Measurements from ENCODE around the gene GNB1L.
"Not testable (repeated sequence)": the region's sequence is repeated elsewhere in the genome, so short reads cannot be mapped to it uniquely, and the experiment has no call there.

GNB1L gene

GRCh38 chr22:19836512-19836911 is 18.2 kb downstream of the GNB1L start:
- Histone ChIP-seq H3K9me3 (ENCODE audit: insufficient read depth, low read length) (no peaks in the 10 kb centered on the region), H3K36me3 (ENCODE audit: insufficient read depth, insufficient read length, low read length) (no peaks in the 10 kb centered on the region), H3K9ac (ENCODE audit: insufficient read length, low read depth) (no peak overlapping the region), H3K27me3 (ENCODE audit: insufficient read depth, insufficient read length) (no peaks in the 10 kb centered on the region), H3K4me1 (ENCODE audit: insufficient read depth, insufficient read length) (no peaks in the 10 kb centered on the region), H3K4me3 (ENCODE audit: insufficient read length, low read depth) (no peak overlapping the region)
- no peak for TF ChIP-seq ZNF274 (IDR thresholded peaks at IDR 0.05; ENCODE audit: low read depth, low read length)
- TF ChIP-seq YY1 (IDR thresholded peaks at IDR 0.05; ENCODE audit: insufficient read depth, insufficient read length) = no peak
- no peak for TF ChIP-seq SUZ12 (IDR thresholded peaks at IDR 0.05; ENCODE audit: extremely low read depth, insufficient read depth, insufficient read length)
- DNase-seq (ENCODE audit: low read depth, low spot score) = no peak

- no peak for DNase-seq (ENCODE audit: low read depth, low spot score)
- Histone ChIP-seq H3K4me1 (ENCODE audit: insufficient read depth, insufficient read length) (no peaks in the 10 kb centered on the region), H3K4me3 (ENCODE audit: insufficient read length, low read depth) (no peak overlapping the region), H3K27me3 (ENCODE audit: insufficient read depth, insufficient read length) (no peaks in the 10 kb centered on the region), H3K9me3 (ENCODE audit: insufficient read depth, low read length) (no peaks in the 10 kb centered on the region), H3K36me3 (ENCODE audit: insufficient read depth, insufficient read length, low read length) (no peaks in the 10 kb centered on the region), H3K9ac (ENCODE audit: insufficient read length, low read depth) (no peak overlapping the region)
- TF ChIP-seq YY1 (IDR thresholded peaks at IDR 0.05; ENCODE audit: insufficient read depth, insufficient read length) (no peak), ZNF274 (IDR thresholded peaks at IDR 0.05; ENCODE audit: low read depth, low read length) (no peak)
Observed at GRCh38 chr22:19834599-19834998, 20.1 kb downstream of the GNB1L start.

- not testable (repeated sequence) for H3K9me3 ChIP-seq (ENCODE audit: insufficient read depth, low read length); DNase-seq (ENCODE audit: low read depth, low spot score); H3K9ac ChIP-seq (ENCODE audit: insufficient read length, low read depth); H3K36me3 ChIP-seq (ENCODE audit: insufficient read depth, insufficient read length, low read length); H3K4me3 ChIP-seq (ENCODE audit: insufficient read length, low read depth); H3K27me3 ChIP-seq (ENCODE audit: insufficient read depth, insufficient read length); H3K4me1 ChIP-seq (ENCODE audit: insufficient read depth, insufficient read length)
Observed at GRCh38 chr22:19833327-19833726, 21.3 kb downstream of the GNB1L start.

- Histone ChIP-seq H3K36me3 (ENCODE audit: insufficient read depth, insufficient read length, low read length) (no peaks in the 10 kb centered on the region), H3K4me3 (ENCODE audit: insufficient read length, low read depth) (no peak overlapping the region), H3K9me3 (ENCODE audit: insufficient read depth, low read length) (no peaks in the 10 kb centered on the region), H3K27me3 (ENCODE audit: insufficient read depth, insufficient read length) (no peaks in the 10 kb centered on the region), H3K4me1 (ENCODE audit: insufficient read depth, insufficient read length) (no peaks in the 10 kb centered on the region), H3K9ac (ENCODE audit: insufficient read length, low read depth) (no peak overlapping the region)
- TF ChIP-seq YY1 (IDR thresholded peaks at IDR 0.05; ENCODE audit: insufficient read depth, insufficient read length) (no peak), ZNF274 (IDR thresholded peaks at IDR 0.05; ENCODE audit: low read depth, low read length) (no peak), SUZ12 (IDR thresholded peaks at IDR 0.05; ENCODE audit: extremely low read depth, insufficient read depth, insufficient read length) (no peak)
- DNase-seq (ENCODE audit: low read depth, low spot score) = no peak
Observed at GRCh38 chr22:19832476-19833108, 22.1 kb downstream of the GNB1L start.

GRCh38 chr22:19831979-19832378 is 22.7 kb downstream of the GNB1L start:
- H3K4me1 ChIP-seq (ENCODE audit: insufficient read depth, insufficient read length); DNase-seq (ENCODE audit: low read depth, low spot score); H3K36me3 ChIP-seq (ENCODE audit: insufficient read depth, insufficient read length, low read length); H3K27me3 ChIP-seq (ENCODE audit: insufficient read depth, insufficient read length); H3K4me3 ChIP-seq (ENCODE audit: insufficient read length, low read depth); H3K9ac ChIP-seq (ENCODE audit: insufficient read length, low read depth); H3K9me3 ChIP-seq (ENCODE audit: insufficient read depth, low read length): not testable (repeated sequence)

- no peaks in the 10 kb centered on the region for H3K36me3 ChIP-seq (ENCODE audit: insufficient read depth, insufficient read length, low read length)
- TF ChIP-seq ZNF274 (IDR thresholded peaks at IDR 0.05; ENCODE audit: low read depth, low read length) = no peak
- TF ChIP-seq SUZ12 (IDR thresholded peaks at IDR 0.05; ENCODE audit: extremely low read depth, insufficient read depth, insufficient read length) = no peak
- no peak for TF ChIP-seq YY1 (IDR thresholded peaks at IDR 0.05; ENCODE audit: insufficient read depth, insufficient read length)
Observed at GRCh38 chr22:19831016-19831415, 23.7 kb downstream of the GNB1L start.

GRCh38 chr22:19828035-19828401 is 26.7 kb downstream of the GNB1L start:
- Histone ChIP-seq H3K4me1 (ENCODE audit: insufficient read depth, insufficient read length) (peaks cover 11% of the 10 kb centered on the region), H3K4me3 (ENCODE audit: insufficient read length, low read depth) (no peak overlapping the region), H3K9ac (ENCODE audit: insufficient read length, low read depth) (no peak overlapping the region), H3K9me3 (ENCODE audit: insufficient read depth, low read length) (no peaks in the 10 kb centered on the region; the same call in 1 of the 2 replicates), H3K27me3 (ENCODE audit: insufficient read depth, insufficient read length) (no peaks in the 10 kb centered on the region), H3K36me3 (ENCODE audit: insufficient read depth, insufficient read length, low read length) (no peaks in the 10 kb centered on the region)
- no peak for DNase-seq (ENCODE audit: low read depth, low spot score)
- TF ChIP-seq SUZ12 (IDR thresholded peaks at IDR 0.05; ENCODE audit: extremely low read depth, insufficient read depth, insufficient read length) = no peak
- TF ChIP-seq YY1 (IDR thresholded peaks at IDR 0.05; ENCODE audit: insufficient read depth, insufficient read length) = no peak
- TF ChIP-seq ZNF274 (IDR thresholded peaks at IDR 0.05; ENCODE audit: low read depth, low read length) = no peak

More at GRCh38 chr22:19831016-19831415, 23.7 kb downstream of the GNB1L start:
- Histone ChIP-seq H3K4me3 (ENCODE audit: insufficient read length, low read depth) (no peak overlapping the region), H3K9me3 (ENCODE audit: insufficient read depth, low read length) (no peaks in the 10 kb centered on the region; the same call in 1 of the 2 replicates), H3K4me1 (ENCODE audit: insufficient read depth, insufficient read length) (no peaks in the 10 kb centered on the region), H3K27me3 (ENCODE audit: insufficient read depth, insufficient read length) (no peaks in the 10 kb centered on the region), H3K9ac (ENCODE audit: insufficient read length, low read depth) (no peak overlapping the region)
- no peak for DNase-seq (ENCODE audit: low read depth, low spot score)

Data from NT2/D1 (cell line).